ENCODE results near the gene PRKACG. TPM values are rescaled to one million over a fixed set of nuclear protein-coding genes. Genes with fewer than 3 reads are reported as not detected.

PRKACG gene
- total RNA-seq, 1 donor from 2014 or later: not detected

- peaks cover 5% of the 10 kb centered on the region for H3K4me1 ChIP-seq (ENCODE audit: insufficient read depth, low read length)
- Mint-ChIP-seq H3K36me3 (ENCODE audit: low read depth, unreplicated experiment) (peaks cover 8% of the 10 kb centered on the region), H3K4me3 (ENCODE audit: unreplicated experiment) (no peak overlapping the region), H3K27ac (ENCODE audit: unreplicated experiment) (no peak overlapping the region), H3K4me1 (ENCODE audit: low read depth, unreplicated experiment) (peaks cover 9% of the 10 kb centered on the region), H3K9me3 (ENCODE audit: unreplicated experiment) (no peaks in the 10 kb centered on the region), H3K27me3 (ENCODE audit: low read depth, unreplicated experiment) (no peaks in the 10 kb centered on the region)
- no peak overlapping the region for H2AFZ ChIP-seq (ENCODE audit: low read depth, low read length)
- H3K9ac ChIP-seq (ENCODE audit: low read length): no peak overlapping the region
- H3K27ac ChIP-seq (ENCODE audit: low read depth, low read length): no peak overlapping the region
- peaks cover 16% of the 10 kb centered on the region for H3K79me2 ChIP-seq (ENCODE audit: insufficient read depth, low read length)
- no peak overlapping the region for H3K4me2 ChIP-seq (ENCODE audit: low read length)
- peaks cover 16% of the 10 kb centered on the region for H3K36me3 ChIP-seq (ENCODE audit: insufficient read depth, low read length)
- FAIRE-seq (no peak), DNase-seq (ENCODE audit: low read depth) (no peak)
- H4K20me1 ChIP-seq (ENCODE audit: insufficient read depth, low read length): peaks cover 39% of the 10 kb centered on the region
- TF ChIP-seq EZH2 (IDR thresholded peaks at IDR 0.05; ENCODE audit: insufficient read depth, low read length): no peak
- TF ChIP-seq, protein P1, sequence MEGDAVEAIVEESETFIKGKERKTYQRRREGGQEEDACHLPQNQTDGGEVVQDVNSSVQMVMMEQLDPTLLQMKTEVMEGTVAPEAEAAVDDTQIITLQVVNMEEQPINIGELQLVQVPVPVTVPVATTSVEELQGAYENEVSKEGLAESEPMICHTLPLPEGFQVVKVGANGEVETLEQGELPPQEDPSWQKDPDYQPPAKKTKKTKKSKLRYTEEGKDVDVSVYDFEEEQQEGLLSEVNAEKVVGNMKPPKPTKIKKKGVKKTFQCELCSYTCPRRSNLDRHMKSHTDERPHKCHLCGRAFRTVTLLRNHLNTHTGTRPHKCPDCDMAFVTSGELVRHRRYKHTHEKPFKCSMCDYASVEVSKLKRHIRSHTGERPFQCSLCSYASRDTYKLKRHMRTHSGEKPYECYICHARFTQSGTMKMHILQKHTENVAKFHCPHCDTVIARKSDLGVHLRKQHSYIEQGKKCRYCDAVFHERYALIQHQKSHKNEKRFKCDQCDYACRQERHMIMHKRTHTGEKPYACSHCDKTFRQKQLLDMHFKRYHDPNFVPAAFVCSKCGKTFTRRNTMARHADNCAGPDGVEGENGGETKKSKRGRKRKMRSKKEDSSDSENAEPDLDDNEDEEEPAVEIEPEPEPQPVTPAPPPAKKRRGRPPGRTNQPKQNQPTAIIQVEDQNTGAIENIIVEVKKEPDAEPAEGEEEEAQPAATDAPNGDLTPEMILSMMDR (IDR thresholded peaks at IDR 0.05; ENCODE audit: insufficient read depth, low read depth, low read length): no peak
- H3K4me3 ChIP-seq (ENCODE audit: insufficient read depth, low read depth, low read length): no peak overlapping the region
- no peaks in the 10 kb centered on the region for H3K27me3 ChIP-seq (ENCODE audit: insufficient read depth, low read length)
- no peaks in the 10 kb centered on the region for H3K9me3 ChIP-seq (ENCODE audit: insufficient read depth, low read depth, low read length)
Measured at GRCh38 chr9:69045821-69046220, 31.9 kb upstream of the PRKACG start.

- no peaks in the 10 kb centered on the region for H3K27me3 ChIP-seq (ENCODE audit: insufficient read depth, low read length)
- peaks cover 15% of the 10 kb centered on the region for H3K36me3 ChIP-seq (ENCODE audit: insufficient read depth, low read length)
- no peaks in the 10 kb centered on the region for H3K9me3 ChIP-seq (ENCODE audit: insufficient read depth, low read depth, low read length)
- peaks cover 9% of the 10 kb centered on the region for H3K36me3 Mint-ChIP-seq (ENCODE audit: low read depth, unreplicated experiment)
- DNase-seq (ENCODE audit: low read depth): peak; percentile 45
- H2AFZ ChIP-seq (ENCODE audit: low read depth, low read length): no peak overlapping the region
- no peak overlapping the region for H3K27ac ChIP-seq (ENCODE audit: low read depth, low read length)
- no peaks in the 10 kb centered on the region for H3K9me3 Mint-ChIP-seq (ENCODE audit: unreplicated experiment)
- peaks cover 9% of the 10 kb centered on the region for H3K4me1 Mint-ChIP-seq (ENCODE audit: low read depth, unreplicated experiment)
- H3K4me3 ChIP-seq (ENCODE audit: insufficient read depth, low read depth, low read length): no peak overlapping the region
- peaks cover 5% of the 10 kb centered on the region for H3K4me1 ChIP-seq (ENCODE audit: insufficient read depth, low read length)
- H3K79me2 ChIP-seq (ENCODE audit: insufficient read depth, low read length): peaks cover 27% of the 10 kb centered on the region
- TF ChIP-seq, protein P1 (IDR thresholded peaks at IDR 0.05; ENCODE audit: insufficient read depth, low read depth, low read length): no peak
- TF ChIP-seq EZH2 (IDR thresholded peaks at IDR 0.05; ENCODE audit: insufficient read depth, low read length): no peak
- no peaks in the 10 kb centered on the region for H3K27me3 Mint-ChIP-seq (ENCODE audit: low read depth, unreplicated experiment)
- no peak overlapping the region for H3K9ac ChIP-seq (ENCODE audit: low read length)
- FAIRE-seq: no peak
- H3K4me3 Mint-ChIP-seq (ENCODE audit: unreplicated experiment): no peak overlapping the region
- peaks cover 42% of the 10 kb centered on the region for H4K20me1 ChIP-seq (ENCODE audit: insufficient read depth, low read length)
- H3K27ac Mint-ChIP-seq (ENCODE audit: unreplicated experiment): peak overlapping the region; percentile 14
- no peak overlapping the region for H3K4me2 ChIP-seq (ENCODE audit: low read length)
Measured at GRCh38 chr9:69044240-69045219, 30.6 kb upstream of the PRKACG start.

DNA sequence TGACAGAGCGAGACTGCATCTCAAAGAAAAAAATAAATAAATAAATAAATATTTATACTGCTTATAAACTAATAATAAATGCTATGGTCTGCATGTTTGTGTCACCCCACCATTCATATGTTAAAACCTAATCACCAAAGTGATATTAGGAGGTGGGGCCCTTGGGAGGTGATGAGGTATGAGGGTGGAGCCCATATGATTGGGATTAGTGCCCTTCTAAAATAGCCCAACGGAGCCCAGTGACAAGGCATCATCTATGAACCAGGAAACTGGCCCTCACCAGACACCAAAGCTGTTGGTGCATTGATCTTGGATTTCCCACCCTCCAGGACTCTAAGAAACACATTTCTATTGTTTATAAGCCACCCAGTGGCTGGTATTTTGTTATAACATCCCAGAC is 26.7 kb upstream of the PRKACG start:
- Mint-ChIP-seq H3K36me3 (ENCODE audit: low read depth, unreplicated experiment) (peaks cover 3% of the 10 kb centered on the region), H3K4me1 (ENCODE audit: low read depth, unreplicated experiment) (peaks cover 11% of the 10 kb centered on the region), H3K27ac (ENCODE audit: unreplicated experiment) (no peak overlapping the region), H3K4me3 (ENCODE audit: unreplicated experiment) (no peak overlapping the region), H3K27me3 (ENCODE audit: low read depth, unreplicated experiment) (no peaks in the 10 kb centered on the region), H3K9me3 (ENCODE audit: unreplicated experiment) (no peaks in the 10 kb centered on the region)
- H3K79me2 ChIP-seq (ENCODE audit: insufficient read depth, low read length): peaks cover 47% of the 10 kb centered on the region
- H3K4me2 ChIP-seq (ENCODE audit: low read length): no peak overlapping the region
- DNase-seq (ENCODE audit: low read depth) (no peak), FAIRE-seq (no peak)
- H3K27ac ChIP-seq (ENCODE audit: low read depth, low read length): no peak overlapping the region
- peaks cover 11% of the 10 kb centered on the region for H3K4me1 ChIP-seq (ENCODE audit: insufficient read depth, low read length)
- no peak overlapping the region for H3K4me3 ChIP-seq (ENCODE audit: insufficient read depth, low read depth, low read length)
- no peaks in the 10 kb centered on the region for H3K9me3 ChIP-seq (ENCODE audit: insufficient read depth, low read depth, low read length)
- TF ChIP-seq, protein P1 (IDR thresholded peaks at IDR 0.05; ENCODE audit: insufficient read depth, low read depth, low read length): no peak
- TF ChIP-seq EZH2 (IDR thresholded peaks at IDR 0.05; ENCODE audit: insufficient read depth, low read length): no peak
- no peak overlapping the region for H3K9ac ChIP-seq (ENCODE audit: low read length)
- H3K36me3 ChIP-seq (ENCODE audit: insufficient read depth, low read length): peaks cover 5% of the 10 kb centered on the region
- no peak overlapping the region for H2AFZ ChIP-seq (ENCODE audit: low read depth, low read length)
- peaks cover 34% of the 10 kb centered on the region for H4K20me1 ChIP-seq (ENCODE audit: insufficient read depth, low read length)
- no peaks in the 10 kb centered on the region for H3K27me3 ChIP-seq (ENCODE audit: insufficient read depth, low read length)
